K562 (cell line): ENCODE measurements around the gene MTF1. TPM values are rescaled to one million over a fixed set of nuclear protein-coding genes. Genes with fewer than 3 reads are reported as not detected.
A peak's percentile ranks its signal among the peaks of the same experiment; 100 is the strongest.

ENCODE experiments used
- ATAC-seq: fragments of 200-7000 bp; cut with Tn5 transposase; 3 replicates; pipeline ENCODE4 v1.9.1; 2020; ENCODE audit warnings: moderate library complexity
- BruUV-seq: library from RNA; stranded (reverse); fragments of 400-500 nt; replicated peaks from 2 replicates; lab custom pipeline; 2021; lab: Mats Ljungman, UMichigan
- CTCF ChIA-PET: fragments of 300-600 bp; formaldehyde crosslinking; extraction: SDS; loops from one replicate; lab custom pipeline; 2021; ENCODE audit warnings: low intra/inter-chr PET ratio; lab: Yijun Ruan, JAX
- POLR2A ChIA-PET: fragments of 300-600, 350-650 bp; sonication (Branson Sonifier 250); formaldehyde crosslinking; extraction: SDS; loops from one replicate; lab custom pipeline; 2021; ENCODE audit warnings: antibody characterized with exemption, inconsistent platforms; lab: Yijun Ruan, JAX
- DNase-seq, 4 experiments: peaks; one replicate each; pipeline versions ENCODE4 v3.0.0 to v3.0.0-alpha.2; 2011 to 2018; ENCODE audit warnings: low spot score in 3 of 4, mixed read lengths in 3 of 4; ENCODE audit errors: extremely low read depth in 1 of 4
- FAIRE-seq: peaks from 2 replicates; lab custom pipeline; 2011; peaks lifted over from hg19 to GRCh38; lab: Jason Lieb, UNC
- H2AFZ ChIP-seq: 2 replicates; pipeline ENCODE4 v1.6.0; 2011; ENCODE audit warnings: low read depth, low read length, control low read depth, inconsistent platforms
- H3K27ac ChIP-seq: fragments of 200-600 bp; 3 replicates; pipeline ENCODE4 v1.8.0; 2011; ENCODE audit warnings: low read depth, mild to moderate bottlenecking, control low read depth, inconsistent platforms, low read length, moderate library complexity, mixed read lengths; ENCODE audit errors: extremely low read depth
- H3K27me3 ChIP-seq, 2 experiments: fragments of 300-600 bp in 1 of 2; 2 replicates in 1 of 2; 3 replicates in 1 of 2; pipeline versions ENCODE4 v1.6.0 to v1.8.0; 2011; ENCODE audit warnings: inconsistent platforms in 2 of 2, low read length in 2 of 2, mild to moderate bottlenecking in 1 of 2, mixed read lengths in 1 of 2, moderate library complexity in 1 of 2; ENCODE audit not compliant: control insufficient read depth in 2 of 2, insufficient read depth in 2 of 2
- H3K36me3 ChIP-seq: fragments of 300-600 bp; 3 replicates; pipeline ENCODE4 v1.8.0; 2011; ENCODE audit warnings: mild to moderate bottlenecking, low read length, inconsistent platforms; ENCODE audit not compliant: control insufficient read depth, insufficient read depth
- H3K4me1 ChIP-seq, 2 experiments: fragments of 200-600 bp in 1 of 2; replicated peaks in 1 of 2; 2 replicates in 1 of 2; 3 replicates in 1 of 2; pipeline versions ENCODE4 v1.5.1 to v1.8.0; 2011; ENCODE audit warnings: inconsistent platforms in 2 of 2, low read length in 2 of 2, mild to moderate bottlenecking in 1 of 2, mixed read lengths in 1 of 2, moderate library complexity in 1 of 2; ENCODE audit not compliant: control insufficient read depth in 2 of 2, insufficient read depth in 2 of 2
- H3K4me2 ChIP-seq: 2 replicates; pipeline ENCODE4 v1.6.1; 2011; ENCODE audit warnings: low read length, control low read depth, inconsistent platforms, mixed read lengths; ENCODE audit not compliant: insufficient read depth
- H3K4me3 ChIP-seq: fragments of 200-600 bp; sonication (generic), shearing (Covaris generic); 2 replicates; pipeline ENCODE4 v1.5.1; 2016; ENCODE audit warnings: control low read depth, inconsistent platforms
- H3K79me2 ChIP-seq: fragments of 200-600 bp; 3 replicates; pipeline ENCODE4 v1.8.0; 2011; ENCODE audit warnings: low read length, inconsistent platforms; ENCODE audit not compliant: control insufficient read depth, insufficient read depth
- H3K9ac ChIP-seq, 2 experiments: 2 replicates each; pipeline versions ENCODE4 v1.6.0 to v1.6.1; 2011; ENCODE audit warnings: low read depth in 2 of 2, low read length in 2 of 2, control low read depth in 1 of 2, inconsistent platforms in 1 of 2, mild to moderate bottlenecking in 1 of 2, mixed read lengths in 1 of 2; ENCODE audit not compliant: insufficient read depth in 1 of 2
- H3K9me1 ChIP-seq: one replicate; pipeline ENCODE4 v1.6.0; 2011; ENCODE audit warnings: inconsistent platforms, mild to moderate bottlenecking, low read length, moderate library complexity; ENCODE audit not compliant: control insufficient read depth, insufficient read depth
- H3K9me3 ChIP-seq: replicated peaks from 2 replicates; pipeline ENCODE4 v1.5.1; 2011; ENCODE audit warnings: low read depth, low read length, inconsistent platforms; ENCODE audit not compliant: control insufficient read depth, insufficient read depth
- H4K20me1 ChIP-seq: replicated peaks from 2 replicates; pipeline ENCODE4 v1.6.1; 2011; ENCODE audit warnings: low read length, inconsistent platforms, mixed read lengths; ENCODE audit not compliant: control insufficient read depth, insufficient read depth
- DPF2 ChIP-seq: fragments of 450-650 bp; IDR thresholded peaks from 2 replicates; pipeline ENCODE4 v1.6.1; 2016
- HIVEP1 ChIP-seq: fragments of 250-450 bp; sonication (Bioruptor Pico); IDR thresholded peaks from 2 replicates; pipeline ENCODE4 v1.4.0; 2020; ENCODE audit warnings: mild to moderate bottlenecking
- MYC ChIP-seq, 2 experiments: fragments of 250-450 bp in 1 of 2; sonication (Bioruptor Pico) in 1 of 2; IDR thresholded peaks; 2 replicates each; pipeline versions ENCODE4 v1.5.1 to v1.6.1; 2012 to 2021; ENCODE audit warnings: low read depth in 2 of 2, borderline replicate concordance in 1 of 2, improper control_type of control experiment in 1 of 2, low read length in 1 of 2, mild to moderate bottlenecking in 1 of 2, moderate library complexity in 1 of 2
- RAD21 ChIP-seq, 2 experiments: fragments of 250-450 bp in 1 of 2; fragments of 450-650 bp in 1 of 2; sonication (Bioruptor Pico) in 1 of 2; formaldehyde crosslinking in 1 of 2; IDR thresholded peaks in 1 of 2; conservative IDR thresholded peaks in 1 of 2; 2 replicates each; pipeline versions ENCODE4 v1.4.0 to v1.8.0; 2020 to 2022; ENCODE audit warnings: mild to moderate bottlenecking in 2 of 2, moderate library complexity in 1 of 2
- SIX5 ChIP-seq, 2 experiments: IDR thresholded peaks; 2 replicates each; pipeline ENCODE4 v1.6.1; 2011; ENCODE audit warnings: low read length in 2 of 2, borderline replicate concordance in 1 of 2, low read depth in 1 of 2, mild to moderate bottlenecking in 1 of 2, moderate library complexity in 1 of 2; ENCODE audit not compliant: insufficient read depth in 1 of 2
- SRSF1 ChIP-seq: fragments of 200-400 bp; formaldehyde crosslinking; IDR thresholded peaks from 2 replicates; pipeline ENCODE4 v1.6.1; 2017; ENCODE audit warnings: mild to moderate bottlenecking, low read depth, low read length, moderate library complexity
- ZC3H8 ChIP-seq: fragments of 450-650 bp; IDR thresholded peaks from 2 replicates; pipeline ENCODE4 v1.6.1; 2017
- ZNF239 ChIP-seq: fragments of 250-450 bp; sonication (Bioruptor Pico); IDR thresholded peaks from 2 replicates; pipeline ENCODE4 v1.4.0; 2020; ENCODE audit warnings: mild to moderate bottlenecking
- WGBS: fragments of 100-300 bp; shearing (Covaris generic); methylation state at CpG from one replicate; pipeline ENCODE4 v1.1.6; 2016; ENCODE audit warnings: low coverage, mixed read lengths; ENCODE audit not compliant: insufficient coverage; ENCODE audit errors: missing lambda C conversion rate; 5-methylcytosine and 5-hydroxymethylcytosine counted together
- in situ Hi-C: fragments of 300-500 bp; cut with MboI; formaldehyde crosslinking; loops from 4 replicates; pipeline ENCODE4 v1.15.0; 2018; ENCODE audit warnings: inconsistent platforms, mixed read lengths
- intact Hi-C: fragments of 100-400 bp; cut with micrococcal nuclease; formaldehyde crosslinking; loops from 2 replicates; pipeline ENCODE4 v1.14.2; 2022
- polyA plus RNA-seq, 8 experiments: library from polyadenylated mRNA; depleted of rRNA in 4 of 8; stranded (reverse) in 5 of 8; unstranded in 3 of 8; fragments of >200 nt; fragmentation: Nextera tagmentation in 2 of 8; fragmentation: Illumina TruSeq in 1 of 8; extraction: Ambion mirVana in 2 of 8; extraction: Trizol in 1 of 8; gene quantifications; 2 replicates each; pipeline versions ENCODE4 v1.2.1 to v1.2.3, GENCODE V29; 2011 to 2014; ENCODE audit warnings: inconsistent platforms in 1 of 8, missing spikeins in 1 of 8
- total RNA-seq, 7 experiments: library from RNA; depleted of rRNA in 6 of 7; stranded (reverse); fragments of >200 nt in 6 of 7; fragmentation: Illumina TruSeq in 2 of 7; extraction: Trizol in 2 of 7; gene quantifications; 2 replicates each; pipeline versions ENCODE4 v1.2.1 to v1.2.3, GENCODE V29; 2011 to 2021; ENCODE audit warnings: low replicate concordance in 1 of 7
- TF ChIP-seq, protein P1 (sequence below): sonication (generic); formaldehyde crosslinking; IDR thresholded peaks from 2 replicates; pipeline ENCODE4 v1.5.0; 2020; ENCODE audit warnings: missing genetic modification reagents
- TF ChIP-seq, protein P2 (sequence below): sonication (generic); formaldehyde crosslinking; IDR thresholded peaks from 2 replicates; pipeline ENCODE4 v1.8.0; 2022; ENCODE audit warnings: mild to moderate bottlenecking, missing genetic modification reagents
- TF ChIP-seq, protein P3 (sequence below): fragments of 200-800 bp; sonication (Bioruptor generic); IDR thresholded peaks from 2 replicates; pipeline ENCODE4 v1.6.1; 2017; ENCODE audit warnings: missing genetic modification characterization, missing compliant biosample characterization

Gene MTF1
- total and polyA plus RNA-seq, 9 of the 15 experiments (the other 6 are each of a cell fraction or from before 2014, with no cell fraction given) = 1.1 to 12.2 (median 4.3) TPM

DNA sequence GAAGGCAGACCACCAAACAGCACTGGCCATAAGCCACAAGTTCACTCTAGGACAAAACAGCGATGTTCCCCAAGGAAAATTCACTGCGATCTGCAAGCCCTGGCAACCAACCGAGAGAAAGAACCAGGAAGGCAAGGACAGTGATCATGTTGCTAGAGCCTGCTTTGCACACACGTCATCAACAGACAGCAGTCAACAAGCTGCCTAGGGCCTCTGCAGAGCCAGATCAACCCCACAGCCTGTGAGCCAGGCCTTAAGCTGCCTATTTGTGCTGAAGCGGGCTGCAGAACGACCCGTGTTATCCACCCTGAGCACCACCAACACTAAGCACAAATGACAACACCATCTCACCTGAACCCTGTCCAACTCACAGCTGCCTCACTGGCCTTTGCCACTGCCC, 45.1 kb downstream of the MTF1 start:
- in situ Hi-C loops = no loop called here
- Histone ChIP-seq H2AFZ (no peak overlapping the region), H3K9ac (peak overlapping the region in 1 of 2 experiments; percentile 18; a peak in 2 of 4 replicates), H3K9me3 (no peaks in the 10 kb centered on the region), H4K20me1 (peaks cover 4% of the 10 kb centered on the region; the same call in 1 of the 2 replicates), H3K4me3 (no peak overlapping the region), H3K79me2 (peaks cover 10% of the 10 kb centered on the region; the same call in 1 of the 3 replicates), H3K4me2 (no peak overlapping the region)
- 86% methylated on average over 7 of the region's 7 CpGs for WGBS
- no peak for ATAC-seq
- BruUV-seq = no TSS peak
- intact Hi-C loops = loop anchor here (10.0 kb wide), 1 partner anchor 161 kb away; no protein-coding TSS in a partner anchor
- TF ChIP-seq, protein P1, sequence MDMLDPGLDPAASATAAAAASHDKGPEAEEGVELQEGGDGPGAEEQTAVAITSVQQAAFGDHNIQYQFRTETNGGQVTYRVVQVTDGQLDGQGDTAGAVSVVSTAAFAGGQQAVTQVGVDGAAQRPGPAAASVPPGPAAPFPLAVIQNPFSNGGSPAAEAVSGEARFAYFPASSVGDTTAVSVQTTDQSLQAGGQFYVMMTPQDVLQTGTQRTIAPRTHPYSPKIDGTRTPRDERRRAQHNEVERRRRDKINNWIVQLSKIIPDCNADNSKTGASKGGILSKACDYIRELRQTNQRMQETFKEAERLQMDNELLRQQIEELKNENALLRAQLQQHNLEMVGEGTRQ (CRISPR knock-in tag) = no peak
- TF ChIP-seq RAD21 (CRISPR knock-in tag; conservative IDR thresholded peaks at IDR 0.05 in 1 of 2, IDR thresholded peaks at IDR 0.05 in 1 of 2) = no peak
- no peak for TF ChIP-seq SIX5 (IDR thresholded peaks at IDR 0.05; ENCODE audit: borderline replicate concordance in 1 of 2, insufficient read depth in 1 of 2, low read depth in 1 of 2, low read length in 2 of 2)
- no peak for TF ChIP-seq DPF2
- no peak for TF ChIP-seq HIVEP1 (CRISPR knock-in tag)
- no peak for TF ChIP-seq ZC3H8
- no peak for TF ChIP-seq SRSF1
- TF ChIP-seq MYC (IDR thresholded peaks at IDR 0.05; ENCODE audit: low read depth, low read length) = no peak
- TF ChIP-seq MYC (CRISPR knock-in tag; IDR thresholded peaks at IDR 0.05; ENCODE audit: borderline replicate concordance, low read depth) = no peak
- TF ChIP-seq, protein P2, sequence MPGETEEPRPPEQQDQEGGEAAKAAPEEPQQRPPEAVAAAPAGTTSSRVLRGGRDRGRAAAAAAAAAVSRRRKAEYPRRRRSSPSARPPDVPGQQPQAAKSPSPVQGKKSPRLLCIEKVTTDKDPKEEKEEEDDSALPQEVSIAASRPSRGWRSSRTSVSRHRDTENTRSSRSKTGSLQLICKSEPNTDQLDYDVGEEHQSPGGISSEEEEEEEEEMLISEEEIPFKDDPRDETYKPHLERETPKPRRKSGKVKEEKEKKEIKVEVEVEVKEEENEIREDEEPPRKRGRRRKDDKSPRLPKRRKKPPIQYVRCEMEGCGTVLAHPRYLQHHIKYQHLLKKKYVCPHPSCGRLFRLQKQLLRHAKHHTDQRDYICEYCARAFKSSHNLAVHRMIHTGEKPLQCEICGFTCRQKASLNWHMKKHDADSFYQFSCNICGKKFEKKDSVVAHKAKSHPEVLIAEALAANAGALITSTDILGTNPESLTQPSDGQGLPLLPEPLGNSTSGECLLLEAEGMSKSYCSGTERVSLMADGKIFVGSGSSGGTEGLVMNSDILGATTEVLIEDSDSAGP (CRISPR knock-in tag) = no peak
- no peak for TF ChIP-seq ZNF239 (CRISPR knock-in tag)
- TF ChIP-seq, protein P3, sequence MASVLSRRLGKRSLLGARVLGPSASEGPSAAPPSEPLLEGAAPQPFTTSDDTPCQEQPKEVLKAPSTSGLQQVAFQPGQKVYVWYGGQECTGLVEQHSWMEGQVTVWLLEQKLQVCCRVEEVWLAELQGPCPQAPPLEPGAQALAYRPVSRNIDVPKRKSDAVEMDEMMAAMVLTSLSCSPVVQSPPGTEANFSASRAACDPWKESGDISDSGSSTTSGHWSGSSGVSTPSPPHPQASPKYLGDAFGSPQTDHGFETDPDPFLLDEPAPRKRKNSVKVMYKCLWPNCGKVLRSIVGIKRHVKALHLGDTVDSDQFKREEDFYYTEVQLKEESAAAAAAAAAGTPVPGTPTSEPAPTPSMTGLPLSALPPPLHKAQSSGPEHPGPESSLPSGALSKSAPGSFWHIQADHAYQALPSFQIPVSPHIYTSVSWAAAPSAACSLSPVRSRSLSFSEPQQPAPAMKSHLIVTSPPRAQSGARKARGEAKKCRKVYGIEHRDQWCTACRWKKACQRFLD (CRISPR knock-in tag) = no peak
- TF ChIP-seq, all 486 proteins: peak for 0
- no peaks in the 10 kb centered on the region for H3K9me1 ChIP-seq
- peaks cover 4 to 10% of the 10 kb centered on the region in 2 experiments; a peak in 3 of 5 replicates for H3K4me1 ChIP-seq
- ChIA-PET CTCF (no interaction called here), POLR2A (interaction anchor here (0.6 to 2.1 kb wide), 2 partner anchors 43 to 45 kb away, joined by 4 to 7 read pairs; partner anchors contain the start of gene MTF1)
- no peak for FAIRE-seq
- H3K27ac ChIP-seq = no peak overlapping the region
- no peak for DNase-seq
- H3K27me3 ChIP-seq = no peaks in the 10 kb centered on the region
- H3K36me3 ChIP-seq = peaks cover 61% of the 10 kb centered on the region
